ENCODE data around the gene MS4A12. TPM values are rescaled to one million over a fixed set of nuclear protein-coding genes. Genes with fewer than 3 reads are reported as not detected.
"Not testable (repeated sequence)": the region's sequence is repeated elsewhere in the genome, so short reads cannot be mapped to it uniquely, and the experiment has no call there.

MS4A12 gene
- total RNA-seq, 2 donors from 2014 or later = not detected

DNA sequence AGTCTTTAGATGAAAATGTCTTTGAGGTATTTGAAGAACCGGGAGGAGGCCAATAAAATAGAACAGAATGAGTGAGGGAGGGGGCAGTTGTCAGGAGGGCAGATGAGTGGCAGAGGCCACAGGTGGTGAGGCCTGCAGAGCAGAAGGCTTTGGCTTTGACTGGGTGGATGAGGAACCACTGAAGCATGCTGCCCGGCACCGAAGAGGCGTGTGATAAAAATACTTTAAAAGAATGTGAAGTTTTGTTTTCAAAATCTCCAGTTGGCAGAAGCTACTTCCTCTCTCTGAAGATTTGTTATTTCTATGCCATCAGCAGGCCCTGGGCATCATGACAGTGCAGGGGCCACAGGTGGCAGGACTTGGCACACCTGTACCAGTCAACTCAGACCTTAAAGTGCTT is 6.3 kb downstream of the MS4A12 start:
- 58 to 87% methylated on average over 4 of the region's 4 CpGs for WGBS, 2 donors
- DNase-seq = no peak
- no peak for ATAC-seq
- Histone ChIP-seq H3K9me3 (no peaks in the 10 kb centered on the region), H3K27ac (no peak overlapping the region), H3K4me3 (no peak overlapping the region), H3K4me1 (no peaks in the 10 kb centered on the region), H3K27me3 (no peaks in the 10 kb centered on the region), H3K36me3 (replicated peaks in 1 of 2; ENCODE audit: insufficient read depth in 1 of 2, low read depth in 2 of 2) (no peaks in the 10 kb centered on the region)
- TF ChIP-seq CTCF (IDR thresholded peaks at IDR 0.05) = no peak
- TF ChIP-seq POLR2A (IDR thresholded peaks at IDR 0.05) = no peak
- intact Hi-C loops (cut with DNase I) = loop anchor here (10.0 kb wide), 1 partner anchor 134 kb away; no protein-coding TSS in a partner anchor

DNA sequence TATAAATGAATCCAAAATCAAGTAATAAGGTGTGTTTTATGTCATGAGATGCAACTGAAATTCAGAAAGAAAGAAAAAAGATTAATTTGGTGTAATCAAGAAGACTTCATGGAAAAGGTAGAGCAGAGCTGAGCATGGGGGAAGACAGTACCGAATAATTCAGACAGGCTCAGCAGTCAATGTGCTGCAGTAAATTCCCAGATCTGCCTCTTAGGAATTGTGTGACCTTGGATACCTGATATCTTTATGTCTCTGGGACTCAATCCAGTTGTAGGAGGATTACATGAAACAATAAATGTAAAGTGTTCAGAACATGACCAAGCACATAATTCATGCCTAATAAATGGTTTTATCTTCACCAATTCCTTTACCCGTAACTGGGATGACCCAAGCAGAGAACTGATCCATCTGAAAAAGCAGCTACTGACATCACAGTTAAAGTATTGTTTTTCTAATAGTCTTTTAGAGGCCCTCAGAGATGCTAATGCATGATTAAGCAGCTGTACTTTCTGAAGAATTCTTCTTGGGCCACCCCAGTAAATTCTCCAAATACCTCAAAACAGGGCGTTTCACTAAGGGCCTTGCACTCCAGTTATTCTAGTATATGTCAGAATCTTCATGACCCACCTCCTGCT is 7.8 kb downstream of the MS4A12 start:
- intact Hi-C loops (cut with DNase I) = no loop called here
- no peaks in the 10 kb centered on the region for H3K4me1 ChIP-seq
- DNase-seq = no peak
- no peaks in the 10 kb centered on the region for H3K27me3 ChIP-seq
- TF ChIP-seq POLR2A (IDR thresholded peaks at IDR 0.05) = no peak
- no peak for TF ChIP-seq CTCF (IDR thresholded peaks at IDR 0.05)
- H3K27ac ChIP-seq = no peak overlapping the region
- no peak overlapping the region for H3K4me3 ChIP-seq
- H3K36me3 ChIP-seq (replicated peaks in 1 of 2; ENCODE audit: insufficient read depth in 1 of 2, low read depth in 2 of 2) = no peaks in the 10 kb centered on the region
- WGBS, 2 donors = 40 to 53% methylated on average over 3 of the region's 3 CpGs
- no peaks in the 10 kb centered on the region for H3K9me3 ChIP-seq
- no peak for ATAC-seq

DNA sequence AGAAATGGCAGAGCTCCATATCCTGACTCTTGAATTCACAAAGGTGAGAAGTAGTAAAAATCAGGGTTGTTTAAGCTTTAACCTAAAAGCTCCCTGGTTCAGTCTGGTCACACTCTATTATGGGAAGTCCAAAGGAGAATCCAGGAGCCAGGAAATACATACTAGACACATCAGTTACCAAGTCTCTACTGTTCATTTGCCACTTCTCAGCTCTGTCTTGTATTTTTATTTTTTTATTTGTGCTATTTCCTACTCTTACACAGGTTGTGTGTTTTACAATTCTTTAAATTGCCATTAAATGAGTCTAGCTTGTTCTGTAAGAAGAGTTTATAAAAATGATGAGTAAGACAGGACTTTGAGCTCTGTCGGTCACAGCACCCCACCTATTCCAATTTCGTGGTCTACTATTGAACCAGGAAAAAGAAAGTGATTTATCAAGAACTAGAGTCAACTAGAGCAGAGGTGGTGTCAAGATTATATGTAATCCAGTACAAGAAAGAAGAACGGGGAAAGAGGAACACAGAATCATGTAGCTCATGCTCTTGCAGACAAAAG is 9.7 kb downstream of the MS4A12 start:
- no peaks in the 10 kb centered on the region for H3K27me3 ChIP-seq
- DNase-seq (no peak), ATAC-seq (no peak)
- no peaks in the 10 kb centered on the region for H3K36me3 ChIP-seq (replicated peaks in 1 of 2; ENCODE audit: insufficient read depth in 1 of 2, low read depth in 2 of 2)
- no peaks in the 10 kb centered on the region for H3K4me1 ChIP-seq
- H3K4me3 ChIP-seq = no peak overlapping the region
- 42 to 45% methylated on average over 3 of the region's 3 CpGs for WGBS, 2 donors
- TF ChIP-seq POLR2A (IDR thresholded peaks at IDR 0.05) (no peak), CTCF (IDR thresholded peaks at IDR 0.05) (no peak)
- intact Hi-C loops (cut with DNase I) = no loop called here
- no peaks in the 10 kb centered on the region for H3K9me3 ChIP-seq
- no peak overlapping the region for H3K27ac ChIP-seq

GRCh38 chr11:60504219-60504905 is 11.8 kb downstream of the MS4A12 start:
- no peaks in the 10 kb centered on the region for H3K27me3 ChIP-seq
- DNase-seq (no peak), ATAC-seq (no peak)
- 72 to 79% methylated on average over 3 of the region's 3 CpGs for WGBS, 2 donors
- H3K36me3 ChIP-seq (replicated peaks in 1 of 2; ENCODE audit: insufficient read depth in 1 of 2, low read depth in 2 of 2) = no peaks in the 10 kb centered on the region
- intact Hi-C loops (cut with DNase I) = no loop called here
- no peaks in the 10 kb centered on the region for H3K9me3 ChIP-seq
- H3K4me1 ChIP-seq = no peaks in the 10 kb centered on the region
- TF ChIP-seq POLR2A (IDR thresholded peaks at IDR 0.05) (no peak), CTCF (IDR thresholded peaks at IDR 0.05) (no peak)
- H3K4me3 ChIP-seq = no peak overlapping the region
- H3K27ac ChIP-seq = no peak overlapping the region

GRCh38 chr11:60509609-60510008 is 17.0 kb downstream of the MS4A12 start:
- DNase-seq; H3K9me3 ChIP-seq; H3K36me3 ChIP-seq (replicated peaks in 1 of 2; ENCODE audit: insufficient read depth in 1 of 2, low read depth in 2 of 2); H3K27ac ChIP-seq; intact Hi-C loops (cut with DNase I); H3K27me3 ChIP-seq; H3K4me3 ChIP-seq; H3K4me1 ChIP-seq; ATAC-seq: not testable (repeated sequence)
- 70 to 80% methylated on average over 10 to 14 of the region's 15 CpGs for WGBS, 2 donors

GRCh38 chr11:60510209-60510608 is 17.6 kb downstream of the MS4A12 start:
- ATAC-seq; H3K9me3 ChIP-seq; H3K4me3 ChIP-seq; DNase-seq; H3K27me3 ChIP-seq; H3K27ac ChIP-seq; H3K4me1 ChIP-seq; intact Hi-C loops (cut with DNase I); H3K36me3 ChIP-seq (replicated peaks in 1 of 2; ENCODE audit: insufficient read depth in 1 of 2, low read depth in 2 of 2): not testable (repeated sequence)
- 92% methylated on average over 25 of the region's 28 CpGs; no CpG with 5 or more reads in 1 of the 2 donors for WGBS, 2 donors
